Adrenal gland (tissue), 12 donors: ENCODE measurements around the gene UNC45A. TPM values are rescaled to one million over a fixed set of nuclear protein-coding genes. Genes with fewer than 3 reads are reported as not detected.

Experiments
- DNase-seq, 7 donors: peaks; one replicate each; pipeline ENCODE4 v3.0.0-alpha.2; 2019 to 2020
- H3K27ac ChIP-seq, 5 donors: fragments of 200-600 bp; sonication (generic) in 4 of 5; 1 replicate in 3 of 5; 2 replicates in 2 of 5; pipeline versions ENCODE4 v1.5.1 to v1.8.0; 2016 to 2020; ENCODE audit warnings: mild to moderate bottlenecking in 1 of 5
- H3K27me3 ChIP-seq: fragments of 200-600 bp; 2 replicates; pipeline ENCODE4 v1.8.0; 2021
- H3K36me3 ChIP-seq, 2 donors: fragments of 200-600 bp; replicated peaks in 1 of 2; 1 replicate in 1 of 2; 2 replicates in 1 of 2; pipeline versions ENCODE4 v1.5.1 to v1.8.0; 2018 to 2022
- H3K4me1 ChIP-seq, 2 donors: fragments of 200-600 bp; replicated peaks in 1 of 2; 1 replicate in 1 of 2; 2 replicates in 1 of 2; pipeline versions ENCODE4 v1.5.1 to v1.8.0; 2018 to 2021
- H3K4me3 ChIP-seq, 4 donors: fragments of 200-600 bp; sonication (generic) in 3 of 4; one replicate each; pipeline ENCODE4 v1.5.1; 2016 to 2018
- H3K9me3 ChIP-seq, 3 donors: fragments of 200-600 bp; sonication (generic) in 1 of 3; replicated peaks in 1 of 3; 1 replicate in 2 of 3; 2 replicates in 1 of 3; pipeline versions ENCODE4 v1.5.1 to v1.8.0; 2016 to 2021
- CTCF ChIP-seq, 6 experiments: fragments of 450-650 bp in 4 of 6; fragments of 200-600 bp in 2 of 6; sonication (generic) in 1 of 6; IDR thresholded peaks; 1 replicate in 5 of 6; 2 replicates in 1 of 6; pipeline versions ENCODE4 v1.5.1 to v1.8.0; 2016 to 2021; ENCODE audit warnings: antibody characterized with exemption in 6 of 6, mild to moderate bottlenecking in 2 of 6, moderate library complexity in 1 of 6
- POLR2A ChIP-seq, 2 donors: fragments of 450-650 bp; IDR thresholded peaks; one replicate each; pipeline ENCODE4 v1.6.1; 2017; ENCODE audit warnings: antibody characterized with exemption in 2 of 2, mild to moderate bottlenecking in 2 of 2, moderate library complexity in 1 of 2
- WGBS, 4 donors: extraction: QIAGEN DNeasy Blood & Tissue Kit in 2 of 4; methylation state at CpG; one replicate each; pipeline versions ENCODE4 v1.1.5 to v1.1.7; 2013 to 2017; 5-methylcytosine and 5-hydroxymethylcytosine counted together
- intact Hi-C, 2 donors: fragments of 100-400 bp; cut with DNase I; formaldehyde crosslinking; loops; one replicate each; pipeline versions ENCODE4 v1.14.1 to v1.15.0; 2022 to 2023
- polyA plus RNA-seq, 3 donors: library from polyadenylated mRNA; stranded (reverse); fragments of 200-250 nt in 2 of 3; fragments of 350-450 nt in 1 of 3; fragmentation: Illumina TruSeq in 1 of 3; extraction: RNeasy Lipid Tissue Mini Kit (QIAGEN cat#74804) in 1 of 3; gene quantifications; one replicate each; pipeline ENCODE4 v1.2.3, GENCODE V29; 2013 to 2014
- total RNA-seq, 9 donors: library from RNA; depleted of rRNA in 4 of 9; stranded (reverse); fragments of >200 nt in 4 of 9; fragments of 120-200 nt in 1 of 9; fragmentation: NEBNext Ultra II Directional in 1 of 9; extraction: Animal tissue kit (Norgen Biotek cat#: 25700) in 1 of 9; gene quantifications; one replicate each; pipeline versions ENCODE4 v1.1.0 to v1.2.4, GENCODE V29; 2013 to 2023
- donor health status: healthy with polysubstance abuse.
- donor health status: Bipolar disorder and iron deficiency.
- donor health status: DM: yes; HTN: yes; CAD: no.
- donor health status: DM: no; HTN: no; CAD: no.
- donor health status: DM: no; HTN: no; CAD: no.
- donor health status: DM: yes; HTN: yes; CAD: no.

The UNC45A gene
- total and polyA plus RNA-seq, 12 donors, result 28.1 to 114 (median 64.7) TPM

- H3K9me3 ChIP-seq, result no peaks in the 10 kb centered on the region
- no peaks in the 10 kb centered on the region for H3K27me3 ChIP-seq
- no peak for TF ChIP-seq CTCF (IDR thresholded peaks at IDR 0.05)
- no peak for TF ChIP-seq POLR2A (IDR thresholded peaks at IDR 0.05)
- H3K4me1 ChIP-seq, result peaks cover 2 to 15% of the 10 kb centered on the region in 2 donors
- H3K27ac ChIP-seq, result no peak overlapping the region
- H3K36me3 ChIP-seq, result peaks cover 0 to 74% of the 10 kb centered on the region in 2 donors
- intact Hi-C loops, result no loop called here
- no peak for DNase-seq
- H3K4me3 ChIP-seq, result no peak overlapping the region
- WGBS, 4 donors, result 78 to 84% (median 78%) methylated on average over 8 to 12 of the region's 12 CpGs; no CpG with 5 or more reads in 1 of the 4 donors
Observed at GRCh38 chr15:90890839-90891238, 44.2 kb upstream of the UNC45A start.

DNA sequence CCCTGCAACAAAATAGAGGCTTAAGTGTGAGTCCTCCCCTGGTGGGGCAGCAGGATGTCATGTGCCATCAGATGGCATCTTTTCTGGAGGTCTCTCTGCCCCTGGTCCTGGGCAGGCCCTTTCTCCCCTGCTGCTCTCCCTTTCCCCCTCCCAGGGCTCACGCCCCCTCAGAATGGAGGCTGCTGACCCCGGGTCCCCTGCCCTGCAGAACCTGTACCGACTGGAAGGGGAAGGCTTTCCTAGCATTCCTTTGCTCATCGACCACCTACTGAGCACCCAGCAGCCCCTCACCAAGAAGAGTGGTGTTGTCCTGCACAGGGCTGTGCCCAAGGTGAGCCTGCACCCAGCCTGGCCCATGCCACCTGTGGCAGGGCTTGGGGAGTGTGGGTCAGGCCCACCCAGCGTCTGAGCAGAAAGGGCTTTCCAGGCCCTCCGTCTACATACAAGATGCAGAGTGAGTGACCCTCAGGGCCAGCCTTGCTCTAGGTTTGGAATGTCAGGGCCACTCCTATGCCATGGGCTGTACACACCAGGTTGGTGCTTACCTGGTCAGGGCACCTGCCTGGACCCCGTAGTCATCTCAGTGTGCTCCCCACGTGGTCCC lies 43.6 kb upstream of the UNC45A start:
- Histone ChIP-seq H3K4me3 (no peak overlapping the region), H3K27me3 (no peaks in the 10 kb centered on the region), H3K27ac (no peak overlapping the region), H3K9me3 (no peaks in the 10 kb centered on the region), H3K36me3 (peaks cover 0 to 75% of the 10 kb centered on the region in 2 donors), H3K4me1 (peaks cover 3 to 11% of the 10 kb centered on the region in 2 donors)
- DNase-seq, result no peak
- TF ChIP-seq CTCF (IDR thresholded peaks at IDR 0.05), result no peak
- no peak for TF ChIP-seq POLR2A (IDR thresholded peaks at IDR 0.05)
- WGBS, 4 donors, result 80 to 95% (median 90%) methylated on average over 3 to 8 of the region's 8 CpGs
- intact Hi-C loops, result no loop called here

GRCh38 chr15:90892023-90892422 lies 43.1 kb upstream of the UNC45A start:
- H3K36me3 ChIP-seq, result peaks cover 0 to 71% of the 10 kb centered on the region in 2 donors
- peaks cover 3 to 10% of the 10 kb centered on the region in 2 donors for H3K4me1 ChIP-seq
- no peak for DNase-seq

More at GRCh38 chr15:90892023-90892422, 43.1 kb upstream of the UNC45A start:
- no peak for TF ChIP-seq POLR2A (IDR thresholded peaks at IDR 0.05)
- TF ChIP-seq CTCF (IDR thresholded peaks at IDR 0.05), result no peak
- Histone ChIP-seq H3K9me3 (no peaks in the 10 kb centered on the region), H3K4me3 (no peak overlapping the region), H3K27me3 (no peaks in the 10 kb centered on the region), H3K27ac (no peak overlapping the region)
- intact Hi-C loops, result no loop called here
- WGBS, 4 donors, result 80 to 91% (median 85%) methylated on average over 10 to 11 of the region's 11 CpGs
